ENCODE measurements around the gene MBD2. TPM values are rescaled to one million over a fixed set of nuclear protein-coding genes. Genes with fewer than 3 reads are reported as not detected.

The MBD2 gene
- total RNA-seq, 2 donors from 2014 or later: 35.9 to 39.2 TPM

DNA sequence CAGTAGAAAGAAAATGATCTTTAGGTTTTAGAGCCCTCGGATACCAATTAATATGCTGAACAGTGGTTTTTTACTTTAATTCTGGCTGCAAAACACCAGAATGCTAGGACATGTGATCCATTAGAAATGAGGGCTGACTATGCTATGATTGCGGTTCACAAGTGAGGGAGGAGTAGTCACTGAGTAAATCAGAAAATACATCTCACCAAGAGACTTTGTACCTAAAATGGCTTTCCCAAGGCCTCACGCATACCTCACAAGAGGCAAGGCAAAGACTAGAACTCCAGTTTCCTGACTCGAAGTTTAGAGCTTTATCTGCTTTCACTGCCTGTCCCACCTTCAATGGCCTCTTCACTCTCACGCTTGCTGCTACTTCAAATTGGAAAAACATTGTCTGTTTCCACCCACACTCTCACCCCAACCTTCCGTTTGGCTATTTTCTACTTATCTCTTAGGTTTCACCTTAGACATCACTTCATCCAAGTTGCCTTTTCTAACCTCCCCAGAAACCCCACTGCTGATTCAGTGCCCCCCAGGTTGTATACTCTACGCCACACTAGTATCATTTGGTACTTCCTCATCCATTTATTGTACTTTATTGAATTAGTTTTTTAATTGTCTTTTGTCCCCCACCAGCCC, 5.1 kb upstream of the MBD2 start:
- Mint-ChIP-seq H3K36me3 (ENCODE audit: low read depth) (no peaks in the 10 kb centered on the region), H3K9me3 (no peaks in the 10 kb centered on the region), H3K27ac (peak overlapping the region; percentile 7), H3K27me3 (ENCODE audit: insufficient read depth) (no peaks in the 10 kb centered on the region), H3K4me3 (no peak overlapping the region), H3K4me1 (peaks cover 46% of the 10 kb centered on the region)
- Histone ChIP-seq H3K4me1 (ENCODE audit: control insufficient read depth, insufficient read depth, low read length) (peaks cover 7% of the 10 kb centered on the region), H3K27ac (ENCODE audit: low read depth, low read length) (no peak overlapping the region), H3K27me3 (ENCODE audit: control insufficient read depth, insufficient read depth, low read length, poor library complexity, severe bottlenecking) (no peaks in the 10 kb centered on the region), H3K4me3 (ENCODE audit: low read length) (no peak overlapping the region), H3K9me3 (ENCODE audit: control insufficient read depth, low read length) (no peaks in the 10 kb centered on the region), H3K36me3 (ENCODE audit: control insufficient read depth, insufficient read depth, low read length) (no peaks in the 10 kb centered on the region), H3K9ac (ENCODE audit: extremely low read depth, low read length, poor library complexity, severe bottlenecking) (no peak overlapping the region)
- WGBS, 2 experiments (ENCODE audit: insufficient coverage in 1 of 2, insufficient read length in 1 of 2): 87 to 91% methylated on average over 5 to 7 of the region's 7 CpGs
- peak; percentile 43 for DNase-seq
- TF ChIP-seq, protein P1, sequence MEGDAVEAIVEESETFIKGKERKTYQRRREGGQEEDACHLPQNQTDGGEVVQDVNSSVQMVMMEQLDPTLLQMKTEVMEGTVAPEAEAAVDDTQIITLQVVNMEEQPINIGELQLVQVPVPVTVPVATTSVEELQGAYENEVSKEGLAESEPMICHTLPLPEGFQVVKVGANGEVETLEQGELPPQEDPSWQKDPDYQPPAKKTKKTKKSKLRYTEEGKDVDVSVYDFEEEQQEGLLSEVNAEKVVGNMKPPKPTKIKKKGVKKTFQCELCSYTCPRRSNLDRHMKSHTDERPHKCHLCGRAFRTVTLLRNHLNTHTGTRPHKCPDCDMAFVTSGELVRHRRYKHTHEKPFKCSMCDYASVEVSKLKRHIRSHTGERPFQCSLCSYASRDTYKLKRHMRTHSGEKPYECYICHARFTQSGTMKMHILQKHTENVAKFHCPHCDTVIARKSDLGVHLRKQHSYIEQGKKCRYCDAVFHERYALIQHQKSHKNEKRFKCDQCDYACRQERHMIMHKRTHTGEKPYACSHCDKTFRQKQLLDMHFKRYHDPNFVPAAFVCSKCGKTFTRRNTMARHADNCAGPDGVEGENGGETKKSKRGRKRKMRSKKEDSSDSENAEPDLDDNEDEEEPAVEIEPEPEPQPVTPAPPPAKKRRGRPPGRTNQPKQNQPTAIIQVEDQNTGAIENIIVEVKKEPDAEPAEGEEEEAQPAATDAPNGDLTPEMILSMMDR (conservative IDR thresholded peaks at IDR 0.05): no peak

DNA sequence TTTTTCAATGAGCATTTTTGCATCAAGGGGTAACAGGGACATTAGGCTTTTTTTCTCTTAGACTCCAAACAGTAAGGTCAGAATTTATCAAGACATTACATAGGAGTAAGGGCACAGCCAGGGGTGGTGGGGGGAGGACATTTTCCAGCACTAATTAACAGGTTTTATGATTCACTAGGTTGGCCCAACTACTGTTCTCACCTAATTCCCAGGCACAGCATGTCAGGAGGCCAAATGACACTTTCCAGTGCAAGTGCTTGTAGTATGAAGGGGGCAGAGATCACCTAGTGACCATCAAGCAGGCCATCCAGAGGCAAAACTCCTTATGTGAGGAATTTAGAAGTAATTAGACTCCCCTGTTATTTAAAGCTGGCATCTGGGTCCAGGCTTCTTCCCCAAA, 3.9 kb upstream of the MBD2 start:
- Histone ChIP-seq H3K27me3 (ENCODE audit: control insufficient read depth, insufficient read depth, low read length, poor library complexity, severe bottlenecking) (no peaks in the 10 kb centered on the region), H3K4me3 (ENCODE audit: low read length) (no peak overlapping the region), H3K9me3 (ENCODE audit: control insufficient read depth, low read length) (no peaks in the 10 kb centered on the region), H3K4me1 (ENCODE audit: control insufficient read depth, insufficient read depth, low read length) (peaks cover 4% of the 10 kb centered on the region), H3K36me3 (ENCODE audit: control insufficient read depth, insufficient read depth, low read length) (no peaks in the 10 kb centered on the region), H3K27ac (ENCODE audit: low read depth, low read length) (no peak overlapping the region), H3K9ac (ENCODE audit: extremely low read depth, low read length, poor library complexity, severe bottlenecking) (no peak overlapping the region)
- TF ChIP-seq, protein P1 (conservative IDR thresholded peaks at IDR 0.05): no peak
- Mint-ChIP-seq H3K27ac (peak overlapping the region; percentile 71), H3K27me3 (ENCODE audit: insufficient read depth) (no peaks in the 10 kb centered on the region), H3K4me3 (peak overlapping the region; percentile 22), H3K36me3 (ENCODE audit: low read depth) (no peaks in the 10 kb centered on the region), H3K9me3 (no peaks in the 10 kb centered on the region), H3K4me1 (peaks cover 43% of the 10 kb centered on the region)
- DNase-seq: peak; percentile 89

DNA sequence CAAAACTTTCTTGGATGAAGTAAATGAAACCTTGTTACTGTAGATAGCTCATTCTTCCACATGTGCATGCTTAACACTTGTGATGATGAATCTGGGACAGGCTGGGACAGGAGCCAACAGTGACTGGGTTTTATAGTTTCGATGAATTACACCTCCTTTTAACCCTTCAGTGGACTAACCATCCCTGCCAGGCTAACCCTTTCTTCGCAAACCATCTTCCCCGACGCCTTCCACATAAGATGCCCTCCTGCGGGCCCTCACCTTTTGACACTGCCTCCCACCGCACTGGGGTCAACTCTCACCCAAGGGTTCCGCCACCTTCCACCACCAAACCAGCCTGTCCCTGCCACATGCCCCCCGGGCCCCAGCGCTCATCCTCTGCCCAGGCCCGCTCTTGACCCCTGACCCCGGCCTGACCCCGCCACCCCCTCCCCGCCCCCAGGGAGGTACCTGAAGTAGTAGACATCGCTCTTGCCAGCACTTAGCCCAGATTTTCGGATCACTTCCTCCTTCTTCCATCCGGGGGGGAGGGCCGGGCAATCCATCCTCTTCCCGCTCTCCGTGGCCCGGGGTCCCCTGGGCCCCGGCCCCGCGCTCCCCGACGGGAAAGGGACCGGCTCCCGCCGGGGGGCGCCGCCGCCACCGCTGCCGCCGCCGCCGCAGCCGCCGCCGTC, 764 bp downstream of the MBD2 start:
- H3K36me3 Mint-ChIP-seq (ENCODE audit: low read depth): peaks cover 14% of the 10 kb centered on the region
- peaks cover 39% of the 10 kb centered on the region for H3K4me1 Mint-ChIP-seq
- WGBS, 2 experiments (ENCODE audit: insufficient coverage in 1 of 2, insufficient read length in 1 of 2): 1 to 2% methylated on average over 18 to 39 of the region's 39 CpGs
- peak overlapping the region; percentile 89 for H3K27ac Mint-ChIP-seq
- Histone ChIP-seq H3K27ac (ENCODE audit: low read depth, low read length) (no peak overlapping the region), H3K9ac (ENCODE audit: extremely low read depth, low read length, poor library complexity, severe bottlenecking) (no peak overlapping the region), H3K4me1 (ENCODE audit: control insufficient read depth, insufficient read depth, low read length) (peaks cover 8% of the 10 kb centered on the region), H3K4me3 (ENCODE audit: low read length) (peak overlapping the region; percentile 88), H3K9me3 (ENCODE audit: control insufficient read depth, low read length) (no peaks in the 10 kb centered on the region), H3K36me3 (ENCODE audit: control insufficient read depth, insufficient read depth, low read length) (peaks cover 5% of the 10 kb centered on the region), H3K27me3 (ENCODE audit: control insufficient read depth, insufficient read depth, low read length, poor library complexity, severe bottlenecking) (no peaks in the 10 kb centered on the region)
- peak overlapping the region; percentile 87 for H3K4me3 Mint-ChIP-seq
- TF ChIP-seq, protein P1 (conservative IDR thresholded peaks at IDR 0.05): no peak
- peak; percentile 74 for DNase-seq
- H3K9me3 Mint-ChIP-seq: no peaks in the 10 kb centered on the region
- H3K27me3 Mint-ChIP-seq (ENCODE audit: insufficient read depth): no peaks in the 10 kb centered on the region
